CD4-positive, alpha-beta T cell treated with Interleukin-10 for 1 hour (primary cell): Measurements from ENCODE around the gene RPL35.

Experiments
- DNase-seq: peaks from one replicate; pipeline ENCODE4 v3.0.0-alpha.2; 2020

RPL35 gene

DNA sequence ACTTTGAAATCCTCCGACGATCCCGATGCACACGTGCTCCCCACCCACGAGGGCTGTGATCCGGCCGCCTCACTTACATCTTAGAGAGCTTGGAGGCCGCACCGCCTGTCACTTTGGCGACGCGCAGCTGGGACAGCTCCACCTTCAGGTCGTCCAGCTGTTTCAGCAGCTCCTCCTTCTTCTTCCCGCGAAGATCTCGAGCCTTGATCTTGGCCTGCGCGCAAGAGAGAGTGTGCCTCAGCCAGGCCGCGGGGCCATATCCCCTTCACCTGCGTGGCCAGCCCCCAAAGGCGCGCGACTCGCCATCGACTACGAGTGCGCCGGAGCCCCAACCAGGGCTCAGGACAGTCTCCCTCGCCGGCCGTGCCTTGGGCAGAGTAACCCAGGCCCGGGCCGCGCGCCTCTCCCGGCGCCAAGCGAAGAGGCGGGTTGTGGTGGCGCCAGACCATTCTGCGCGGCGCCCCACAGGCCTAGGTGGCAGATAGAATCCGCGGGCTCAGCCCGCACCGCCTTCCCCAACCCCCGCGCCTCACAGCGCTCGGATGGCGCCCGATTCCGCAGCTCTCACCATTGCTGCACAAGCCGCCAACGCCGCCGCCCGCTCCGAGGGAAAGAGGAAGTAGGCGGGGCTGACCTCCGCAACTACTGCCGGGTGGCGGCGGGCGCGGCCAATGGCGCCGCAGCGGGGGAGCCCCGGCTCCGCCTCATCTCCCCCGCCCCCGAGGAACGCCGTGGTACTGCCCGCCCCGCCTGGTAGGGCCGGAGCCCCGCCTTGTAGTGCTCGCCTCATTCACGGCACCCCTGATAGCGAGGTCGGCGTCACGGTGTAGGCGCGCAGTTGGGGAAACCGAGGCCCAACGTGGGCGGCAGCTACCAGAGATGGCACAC, at the start of gene RPL35, which contains the start of gene ARPC5L:
Gene RPL35, minus strand, starts transcription at position 616 of the 888 bp plus-strand sequence. Its CDS starts 45 bp downstream, at position 571.
Gene ARPC5L, plus strand, starts transcription at position 789 of the 888 bp plus-strand sequence. CDS start 7,161 bp downstream, outside the sequence.
- peak; percentile 96 for DNase-seq

- DNase-seq = no peak
Measured at GRCh38 chr9:124908098-124908497, 46.3 kb upstream of the RPL35 start.

- DNase-seq = no peak
Measured at GRCh38 chr9:124906966-124907365, 45.2 kb upstream of the RPL35 start.

GRCh38 chr9:124899845-124900244, 38.1 kb upstream of the RPL35 start:
- DNase-seq = no peak

DNA sequence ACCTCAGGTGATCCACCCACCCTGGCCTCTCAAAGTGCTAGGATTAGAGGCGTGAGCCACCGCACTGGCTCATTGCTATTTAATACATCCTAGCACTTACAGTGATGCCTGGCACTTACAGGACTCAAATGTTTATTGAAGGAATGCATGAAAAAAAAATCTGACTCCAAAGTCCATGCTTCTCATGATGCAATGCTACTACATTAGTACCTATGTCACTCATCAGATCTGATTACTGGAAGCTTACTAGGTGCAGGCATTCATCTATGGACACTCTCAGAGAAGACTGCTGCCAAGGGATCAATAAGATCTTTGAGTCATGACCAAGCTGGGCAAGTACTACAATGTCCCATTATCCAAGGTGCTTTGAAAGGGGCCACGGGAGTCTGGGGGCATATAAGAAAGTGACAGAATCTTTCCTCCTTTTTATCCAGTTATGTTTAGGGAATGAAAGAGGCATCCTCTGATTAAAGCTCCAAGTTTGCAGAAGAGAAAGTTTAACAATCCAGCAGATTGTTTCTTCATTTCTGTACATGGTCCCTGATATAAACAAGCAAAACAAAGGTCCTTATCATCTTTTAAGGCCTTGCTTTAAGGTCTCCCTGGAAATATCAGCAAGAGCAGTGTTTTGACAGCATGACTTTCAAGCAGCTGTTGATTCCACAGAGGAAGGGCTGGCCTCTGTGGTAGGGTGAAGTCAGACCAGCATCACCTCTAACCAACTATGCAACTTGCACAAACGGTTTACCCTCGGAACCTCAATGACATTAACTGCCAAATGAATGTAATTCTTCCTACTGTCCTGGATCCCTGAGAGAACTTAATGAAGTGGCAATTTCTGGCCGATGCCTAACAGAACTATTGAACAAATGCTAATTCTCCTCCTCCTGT, 36.1 kb upstream of the RPL35 start:
- no peak for DNase-seq

DNA sequence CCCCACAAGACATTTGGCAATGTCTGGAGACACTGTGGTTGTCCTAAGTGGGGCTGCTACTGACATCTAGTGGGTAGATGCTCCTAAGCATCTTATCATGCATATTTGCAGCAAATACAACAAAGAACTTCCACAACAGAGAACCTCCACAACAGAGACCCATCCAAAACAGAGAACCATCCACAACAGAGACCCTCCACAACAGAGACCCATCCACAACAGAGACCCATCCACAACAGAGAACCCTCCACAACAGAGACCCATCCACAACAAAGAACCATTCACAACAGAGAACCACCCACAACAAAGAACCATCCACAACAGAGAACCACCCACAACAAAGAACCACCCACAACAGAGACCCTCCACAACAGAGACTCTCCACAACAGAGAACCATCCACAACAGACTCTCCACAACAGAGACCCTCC, 33.0 kb upstream of the RPL35 start:
- peak; percentile 68 for DNase-seq

GRCh38 chr9:124894035-124894740, 32.4 kb upstream of the RPL35 start:
- DNase-seq = no peak

GRCh38 chr9:124890179-124890578, 28.4 kb upstream of the RPL35 start:
- no peak for DNase-seq

DNA sequence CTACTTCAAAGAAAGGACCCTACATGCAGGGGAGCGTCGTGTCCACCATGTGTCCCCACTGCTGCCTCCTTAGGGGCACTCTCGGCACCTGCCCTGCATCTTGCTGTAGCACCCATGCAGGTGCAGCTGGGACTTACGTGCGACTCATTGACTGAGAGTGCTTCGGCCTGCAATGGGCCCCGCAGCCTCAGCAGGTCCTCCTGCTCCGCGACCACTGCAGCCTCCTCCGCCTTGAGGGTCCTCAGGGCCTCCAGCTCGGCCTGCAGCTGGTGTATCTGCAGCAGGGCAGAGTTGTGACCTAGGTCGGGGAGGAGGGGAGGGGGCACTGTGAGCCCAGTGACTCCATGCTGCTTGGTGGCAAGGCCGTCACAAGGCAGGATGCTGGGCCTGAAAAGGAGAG, 27.2 kb upstream of the RPL35 start:
- no peak for DNase-seq

DNA sequence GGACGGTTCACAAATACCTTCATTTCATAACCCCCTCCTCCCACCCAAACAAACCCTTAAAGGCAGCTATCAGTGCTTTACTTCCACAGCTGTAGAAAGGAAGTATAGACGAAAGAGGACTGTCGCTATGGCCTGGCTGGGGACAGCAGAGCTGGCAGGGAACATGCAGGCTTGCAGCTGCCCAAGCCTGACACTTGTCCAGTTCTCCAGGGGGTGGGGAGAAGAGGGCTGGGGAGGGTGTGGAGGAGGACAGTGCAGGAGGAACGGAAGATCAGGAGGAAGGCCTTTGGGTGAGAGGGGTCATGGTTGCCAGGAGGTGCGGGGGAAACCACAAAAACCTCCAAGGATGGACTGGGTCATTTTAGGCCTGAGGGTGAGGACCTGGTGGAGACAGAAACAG, 26.1 kb upstream of the RPL35 start:
- no peak for DNase-seq

DNA sequence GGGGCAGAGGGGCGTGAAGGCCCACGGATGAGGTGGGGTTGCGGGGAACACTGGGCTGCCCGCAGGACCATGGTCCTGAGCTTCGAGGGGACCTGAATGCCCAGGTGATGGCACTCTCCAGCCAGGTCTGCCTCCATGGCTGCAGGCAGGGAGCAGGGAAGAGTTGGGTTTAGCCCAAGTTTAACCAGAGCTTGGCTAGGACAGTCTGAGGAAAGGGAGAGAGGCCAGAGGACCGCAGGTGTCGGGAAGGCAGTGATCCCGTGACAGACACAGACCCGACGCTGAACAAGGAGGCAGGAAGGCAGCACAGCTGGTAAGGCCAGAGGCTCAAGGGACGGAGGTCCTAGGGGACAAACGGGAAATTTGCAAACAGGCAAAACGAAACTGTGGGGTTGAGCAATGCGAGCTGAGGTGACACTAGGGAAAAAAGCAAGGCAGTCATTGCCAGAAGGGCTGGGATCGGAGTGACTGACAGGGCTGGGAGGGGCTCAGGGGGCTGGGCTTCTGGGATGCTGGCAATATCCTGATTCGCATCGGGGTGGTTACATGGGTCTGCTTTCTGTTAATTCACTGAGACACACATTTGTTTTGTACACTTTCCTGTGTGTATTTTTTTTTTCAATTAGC, 25.2 kb upstream of the RPL35 start:
- no peak for DNase-seq

DNA sequence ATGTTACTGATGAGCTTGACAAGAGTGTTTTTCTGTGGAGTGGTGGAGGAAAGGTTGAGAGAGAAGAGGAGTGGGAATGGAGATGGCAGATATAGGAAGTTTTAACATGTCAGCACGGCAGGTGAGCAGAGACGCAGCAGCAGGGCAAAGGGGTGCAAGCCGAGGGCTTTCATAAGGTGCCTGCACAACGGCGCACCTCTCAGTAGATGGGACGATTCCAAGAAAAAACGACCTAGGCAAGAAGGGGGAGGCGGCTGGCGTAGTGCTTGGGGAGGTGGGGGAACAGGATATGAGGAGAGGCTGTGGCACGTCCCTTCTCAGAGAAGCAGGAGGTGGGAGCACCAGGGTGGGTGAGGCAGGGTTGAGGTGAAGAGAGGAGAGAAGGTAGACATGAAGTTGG, 24.7 kb upstream of the RPL35 start:
- no peak for DNase-seq

GRCh38 chr9:124885551-124885950, 23.8 kb upstream of the RPL35 start:
- no peak for DNase-seq

DNA sequence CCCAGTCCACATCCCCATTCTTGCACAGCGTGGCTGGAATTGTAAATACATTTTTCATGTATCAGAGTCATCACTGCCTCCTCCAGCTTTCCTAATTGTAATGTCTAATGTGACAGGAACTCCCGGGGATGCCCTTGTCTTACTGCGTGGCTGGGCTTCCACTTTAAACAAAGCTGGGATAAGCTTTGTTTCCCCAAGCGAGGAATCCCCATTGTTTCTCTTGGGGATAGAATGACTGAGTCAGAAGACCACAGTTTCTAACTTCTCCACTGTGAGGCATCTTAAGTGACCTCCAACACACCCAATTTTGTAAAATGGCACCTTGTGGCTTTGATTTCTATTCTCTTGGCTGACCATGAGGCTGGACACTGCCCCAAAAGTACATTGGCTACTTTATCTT, 22.6 kb upstream of the RPL35 start:
- DNase-seq = no peak

DNA sequence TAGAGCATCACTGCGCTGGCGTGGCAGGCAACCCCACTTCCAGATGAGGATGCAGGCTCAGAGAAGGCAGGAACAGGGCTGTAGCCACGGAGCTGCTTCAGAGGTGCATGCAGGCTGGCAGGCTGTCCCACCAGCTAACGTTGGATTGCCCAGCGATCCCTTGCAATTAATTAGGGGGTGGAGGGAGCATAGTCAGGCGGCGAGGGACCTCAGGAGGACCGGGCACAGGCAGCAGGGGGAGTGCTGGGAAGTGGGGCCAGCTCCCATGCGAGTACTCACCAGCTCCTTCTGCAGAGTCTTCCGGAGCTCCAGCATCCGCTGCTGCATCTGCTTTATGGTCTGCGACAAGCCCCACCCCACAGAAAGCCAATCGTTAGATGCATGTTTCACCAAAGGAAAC, 20.5 kb upstream of the RPL35 start:
- DNase-seq = no peak

- DNase-seq = no peak
Measured at GRCh38 chr9:124881138-124881743, 19.5 kb upstream of the RPL35 start.

DNA sequence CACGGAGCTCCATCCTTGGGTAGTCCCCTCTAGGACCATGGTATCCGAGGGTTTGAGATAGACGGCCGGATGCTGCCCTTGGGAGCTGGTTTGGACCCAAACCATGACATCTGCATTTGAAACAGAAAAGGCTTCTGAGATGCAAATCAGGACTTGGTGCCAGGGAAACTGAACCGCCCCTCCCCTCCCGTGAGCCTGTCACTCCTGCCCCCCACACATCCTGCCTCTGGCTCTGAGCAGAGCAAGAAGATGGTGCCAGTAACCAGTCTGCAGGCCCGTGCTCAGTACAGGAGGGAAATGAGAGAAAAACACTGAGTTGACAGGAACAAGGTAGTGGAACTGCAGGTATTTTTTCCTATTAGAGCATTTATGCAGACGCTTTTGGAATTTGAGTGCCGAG, 18.7 kb upstream of the RPL35 start:
- DNase-seq = no peak

DNA sequence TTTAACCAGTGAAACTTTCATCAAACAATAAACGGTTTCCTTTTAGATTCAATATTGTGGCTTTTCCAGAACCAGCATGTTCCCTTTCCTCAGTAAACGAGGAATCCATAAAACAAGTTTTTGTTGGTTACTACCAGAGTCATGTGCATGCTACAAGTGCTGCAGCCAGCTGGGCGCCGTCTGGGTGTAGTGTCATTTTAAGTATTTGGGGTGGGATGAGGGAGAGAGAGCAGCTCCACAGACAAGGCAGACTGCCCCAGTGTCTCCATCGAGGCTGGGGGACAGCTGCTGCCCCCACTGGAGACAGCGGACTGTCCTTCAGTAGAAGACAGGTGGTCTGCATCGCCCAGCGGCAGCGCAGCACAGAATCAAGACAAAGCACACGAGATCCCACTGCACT, 17.5 kb upstream of the RPL35 start:
- DNase-seq = no peak

DNA sequence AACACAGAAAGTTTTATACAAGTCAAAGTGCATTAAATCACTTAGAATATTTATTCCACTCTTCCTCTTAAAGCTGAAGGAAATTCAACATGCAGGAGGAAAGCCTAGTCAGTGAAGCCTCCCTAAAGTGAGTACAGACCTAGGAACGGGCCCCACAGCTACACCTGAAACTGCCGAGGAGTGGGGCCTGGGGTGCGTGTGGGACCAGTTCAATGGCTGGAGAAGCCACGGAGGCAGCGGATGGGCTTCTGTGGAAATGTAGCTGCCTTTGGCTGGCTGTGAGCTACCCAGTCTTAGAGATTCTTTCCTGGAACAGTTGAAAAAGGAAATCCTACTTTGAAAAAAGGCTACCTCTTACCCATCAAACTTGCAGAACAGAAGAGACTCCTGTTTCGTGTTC, 16.8 kb upstream of the RPL35 start:
- DNase-seq = no peak

- no peak for DNase-seq
Measured at GRCh38 chr9:124878021-124878420, 16.3 kb upstream of the RPL35 start.

DNA sequence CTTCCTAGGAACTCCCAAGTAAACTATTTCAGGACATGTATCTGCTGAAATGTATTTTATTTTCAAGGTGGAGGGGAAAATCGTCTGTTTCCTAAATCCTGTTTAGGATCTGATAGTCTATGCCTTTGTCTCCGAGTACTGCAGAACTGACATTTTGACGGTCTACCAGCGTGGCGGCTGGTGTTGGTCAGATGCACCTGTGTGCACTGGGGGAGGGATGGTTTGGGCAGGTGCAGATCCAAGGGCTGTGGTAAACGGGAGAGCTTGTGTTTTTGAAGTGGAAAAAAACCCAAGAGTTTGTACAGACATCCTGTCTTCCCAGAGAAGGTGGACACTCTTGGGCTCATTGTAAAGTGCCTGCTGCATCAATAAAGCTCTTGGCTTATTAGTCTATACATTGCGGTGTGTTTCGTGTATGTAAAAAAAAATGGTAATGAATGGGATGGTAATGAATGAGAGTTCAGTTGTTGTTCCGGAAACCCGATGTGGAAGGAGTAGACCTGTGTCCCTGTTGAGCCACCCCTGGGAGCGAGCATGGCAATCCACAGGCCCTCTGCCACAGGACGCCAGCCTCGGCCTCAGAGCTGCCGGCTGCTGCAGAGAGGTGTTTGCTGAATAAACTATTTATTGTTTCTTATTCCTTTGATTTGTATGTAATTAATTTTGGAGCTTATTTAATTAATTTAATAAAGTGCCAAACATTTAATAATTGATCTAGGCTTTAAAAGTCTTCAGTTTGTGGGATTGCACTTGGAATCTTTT, 15.4 kb upstream of the RPL35 start:
- no peak for DNase-seq
